Epithelial cell of esophagus (primary cell): ENCODE data around the gene FFAR4.
A peak's percentile ranks its signal among the peaks of the same experiment; 100 is the strongest.

Source experiments
- DNase-seq: peaks from one replicate; pipeline ENCODE4 v3.0.0; 2010; ENCODE audit warnings: low read depth
- H3K4me3 ChIP-seq: 2 replicates; pipeline ENCODE4 v1.5.1; 2011; ENCODE audit warnings: mild to moderate bottlenecking, low read length, control low read depth
- TF ChIP-seq, protein P1 (sequence below): IDR thresholded peaks from 2 replicates; pipeline ENCODE4 v1.5.1; 2011; ENCODE audit warnings: low read depth, mild to moderate bottlenecking, low read length, control low read depth, inconsistent platforms; ENCODE audit not compliant: insufficient read depth; ENCODE audit errors: missing control alignments

FFAR4 gene

DNA sequence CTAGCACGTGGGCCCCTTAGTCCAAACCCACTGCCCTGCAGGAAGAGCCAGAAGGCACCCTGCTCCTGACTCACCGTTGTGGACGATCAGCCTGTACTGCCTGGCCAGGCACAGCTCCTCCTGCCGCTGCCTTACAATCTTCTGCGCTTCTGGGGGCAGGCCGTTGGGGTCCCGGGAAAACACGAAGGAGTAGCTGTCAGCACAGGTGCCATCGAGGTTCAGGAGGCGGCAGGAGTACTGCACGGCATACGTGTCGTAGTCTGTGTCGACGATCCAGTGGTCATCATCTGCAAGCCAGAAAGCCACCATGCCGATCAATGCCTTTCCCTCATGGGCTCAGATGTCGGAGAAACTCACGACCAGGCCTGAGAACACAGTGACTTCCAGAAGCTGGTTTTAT is 27.3 kb downstream of the FFAR4 start:
- DNase-seq = no peak
- TF ChIP-seq, protein P1, sequence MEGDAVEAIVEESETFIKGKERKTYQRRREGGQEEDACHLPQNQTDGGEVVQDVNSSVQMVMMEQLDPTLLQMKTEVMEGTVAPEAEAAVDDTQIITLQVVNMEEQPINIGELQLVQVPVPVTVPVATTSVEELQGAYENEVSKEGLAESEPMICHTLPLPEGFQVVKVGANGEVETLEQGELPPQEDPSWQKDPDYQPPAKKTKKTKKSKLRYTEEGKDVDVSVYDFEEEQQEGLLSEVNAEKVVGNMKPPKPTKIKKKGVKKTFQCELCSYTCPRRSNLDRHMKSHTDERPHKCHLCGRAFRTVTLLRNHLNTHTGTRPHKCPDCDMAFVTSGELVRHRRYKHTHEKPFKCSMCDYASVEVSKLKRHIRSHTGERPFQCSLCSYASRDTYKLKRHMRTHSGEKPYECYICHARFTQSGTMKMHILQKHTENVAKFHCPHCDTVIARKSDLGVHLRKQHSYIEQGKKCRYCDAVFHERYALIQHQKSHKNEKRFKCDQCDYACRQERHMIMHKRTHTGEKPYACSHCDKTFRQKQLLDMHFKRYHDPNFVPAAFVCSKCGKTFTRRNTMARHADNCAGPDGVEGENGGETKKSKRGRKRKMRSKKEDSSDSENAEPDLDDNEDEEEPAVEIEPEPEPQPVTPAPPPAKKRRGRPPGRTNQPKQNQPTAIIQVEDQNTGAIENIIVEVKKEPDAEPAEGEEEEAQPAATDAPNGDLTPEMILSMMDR = no peak
- no peak overlapping the region for H3K4me3 ChIP-seq

DNA sequence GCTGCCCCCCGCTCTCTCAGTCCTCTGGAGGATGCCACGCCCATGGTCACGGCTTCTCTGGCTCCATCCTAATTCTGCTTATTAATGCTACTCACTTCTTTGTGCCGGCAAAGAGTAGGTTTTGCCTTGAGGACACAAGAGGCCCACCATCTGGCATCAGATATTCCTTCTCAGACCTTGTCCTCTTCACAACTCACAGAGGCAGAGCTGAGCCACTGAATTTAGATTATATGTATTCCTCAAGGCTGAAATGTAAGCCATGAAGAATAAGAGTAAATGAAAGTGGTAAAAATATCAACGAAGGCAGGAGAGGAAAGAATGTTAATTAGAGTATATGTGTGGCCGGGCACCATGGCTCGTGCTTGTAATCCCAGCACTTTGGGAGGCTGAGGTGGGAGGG is 28.1 kb downstream of the FFAR4 start:
- TF ChIP-seq, protein P1 = no peak
- no peak overlapping the region for H3K4me3 ChIP-seq
- no peak for DNase-seq

DNA sequence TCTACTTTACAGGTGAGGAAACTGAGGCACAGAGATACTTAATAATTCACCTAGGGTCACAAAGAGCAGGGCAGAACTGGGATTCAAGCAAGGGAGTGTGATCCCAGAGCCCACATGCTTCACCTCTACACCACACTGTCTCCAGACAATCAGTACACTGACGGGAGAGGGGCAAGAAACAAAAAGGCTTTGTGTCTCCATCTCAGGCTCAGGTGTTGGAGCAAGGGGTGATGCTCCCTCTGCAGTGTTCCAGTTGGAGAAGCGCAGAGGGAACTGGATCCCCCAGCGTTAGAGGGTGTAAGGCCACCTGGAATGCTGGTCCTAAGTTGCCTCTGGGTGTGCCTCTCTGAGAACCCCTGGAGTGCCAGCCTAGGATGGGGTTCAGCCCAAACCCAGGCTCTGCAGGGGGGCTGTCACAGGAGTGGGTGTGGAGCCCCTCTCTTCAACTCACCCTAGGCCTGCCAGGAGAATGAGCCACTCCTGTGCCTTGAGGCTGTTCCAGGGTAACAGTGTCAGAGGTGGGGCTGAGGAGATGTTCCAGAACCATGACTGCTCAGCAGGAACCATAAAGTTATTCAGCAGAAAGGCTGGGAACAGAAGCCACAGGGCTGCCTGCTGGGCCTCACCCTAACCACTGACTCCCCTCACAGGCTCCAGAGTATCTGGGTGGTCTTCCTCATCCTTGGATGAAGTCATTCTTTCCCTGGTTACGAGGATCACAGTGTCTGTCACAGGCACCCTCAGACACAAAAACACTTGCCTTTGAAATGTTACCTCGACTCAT is 29.1 kb downstream of the FFAR4 start:
- DNase-seq = no peak
- H3K4me3 ChIP-seq = no peak overlapping the region
- TF ChIP-seq, protein P1 = no peak

DNA sequence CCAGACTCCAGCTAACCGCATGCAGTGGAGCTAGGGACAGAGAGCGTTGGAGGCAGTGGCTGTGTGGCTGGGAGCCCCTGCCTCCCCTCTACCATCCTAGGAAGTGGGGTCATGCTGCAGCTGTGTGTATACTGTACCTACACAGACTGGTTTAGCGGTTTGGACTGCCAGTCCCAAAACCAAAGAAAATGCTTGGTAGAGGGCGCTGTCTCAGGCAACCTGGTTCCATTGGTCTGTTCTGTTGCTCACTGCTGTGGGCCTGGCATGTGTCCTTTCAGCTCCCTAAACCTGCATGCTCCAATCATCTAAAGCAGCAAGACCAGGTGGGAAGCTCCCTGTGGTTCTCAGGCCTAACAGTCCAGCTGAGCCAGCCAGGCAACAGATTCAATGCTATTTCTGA is 30.1 kb downstream of the FFAR4 start:
- no peak for DNase-seq
- TF ChIP-seq, protein P1 = no peak
- H3K4me3 ChIP-seq = no peak overlapping the region

DNA sequence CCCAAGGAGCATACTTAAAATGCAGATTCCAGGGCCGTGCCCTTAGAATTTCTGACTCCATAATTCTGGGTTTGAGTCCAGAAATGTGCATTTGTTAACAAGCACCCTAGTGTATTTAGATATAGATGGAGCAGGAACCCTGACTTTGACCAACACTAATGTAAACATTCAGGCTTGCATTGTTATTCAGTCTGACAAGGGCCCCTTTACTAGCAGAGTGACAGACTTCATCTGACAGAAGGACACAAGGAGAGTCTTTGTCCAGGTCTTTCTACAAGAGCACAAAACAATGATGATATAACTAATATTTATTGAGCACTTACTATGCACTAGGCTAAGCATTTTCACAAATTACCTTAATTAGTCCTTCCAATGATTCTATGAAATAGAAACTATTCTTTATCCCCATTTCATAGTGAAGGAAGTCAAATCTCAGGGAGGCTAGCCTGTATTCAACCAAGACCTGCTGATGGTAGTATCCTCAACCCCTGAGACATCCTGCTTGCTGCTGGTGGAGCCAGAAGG is 30.7 kb downstream of the FFAR4 start:
- TF ChIP-seq, protein P1 = no peak
- no peak for DNase-seq
- no peak overlapping the region for H3K4me3 ChIP-seq

DNA sequence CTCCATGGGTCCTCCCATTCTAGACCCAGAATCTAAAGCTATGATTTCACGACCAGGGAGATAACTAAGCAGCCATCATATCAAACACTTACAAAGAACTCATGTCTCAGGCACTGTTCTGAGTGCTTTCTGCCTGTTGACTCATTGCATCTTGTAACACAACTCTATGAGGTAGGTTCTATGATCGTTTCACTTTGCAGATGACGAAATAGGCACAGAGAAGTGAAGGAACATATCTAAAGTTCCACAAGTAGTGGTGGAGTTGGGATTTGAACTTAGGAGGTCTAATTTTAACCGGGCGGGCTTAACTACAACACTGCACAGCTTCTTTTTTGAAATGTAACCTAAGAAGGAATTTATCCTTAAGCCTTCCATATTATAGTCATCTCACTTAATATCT is 31.7 kb downstream of the FFAR4 start:
- TF ChIP-seq, protein P1 = no peak
- H3K4me3 ChIP-seq = no peak overlapping the region
- DNase-seq = peak; percentile 66

DNA sequence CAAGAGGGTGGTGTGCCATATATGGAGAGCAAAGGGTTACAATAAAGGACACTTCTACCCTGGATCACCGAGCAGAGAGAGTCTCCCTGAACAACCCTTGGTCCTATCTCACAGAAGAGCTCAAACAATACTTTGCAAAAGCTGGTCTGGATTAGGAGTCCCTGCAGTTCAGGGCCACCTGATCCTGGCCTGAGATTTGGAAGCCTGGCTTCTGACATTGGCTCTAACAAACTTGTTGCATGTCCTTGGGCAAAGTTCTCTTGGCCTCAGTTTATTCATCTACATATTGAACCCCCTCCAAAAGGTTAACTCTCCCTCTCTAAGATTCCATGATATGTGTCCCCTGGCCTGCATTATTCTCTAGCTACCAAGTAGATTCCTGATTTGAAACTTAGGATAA is 32.9 kb downstream of the FFAR4 start:
- TF ChIP-seq, protein P1 = no peak
- H3K4me3 ChIP-seq = no peak overlapping the region
- DNase-seq = no peak
